Measurements from ENCODE around the gene TDRD6.

Gene TDRD6

DNA sequence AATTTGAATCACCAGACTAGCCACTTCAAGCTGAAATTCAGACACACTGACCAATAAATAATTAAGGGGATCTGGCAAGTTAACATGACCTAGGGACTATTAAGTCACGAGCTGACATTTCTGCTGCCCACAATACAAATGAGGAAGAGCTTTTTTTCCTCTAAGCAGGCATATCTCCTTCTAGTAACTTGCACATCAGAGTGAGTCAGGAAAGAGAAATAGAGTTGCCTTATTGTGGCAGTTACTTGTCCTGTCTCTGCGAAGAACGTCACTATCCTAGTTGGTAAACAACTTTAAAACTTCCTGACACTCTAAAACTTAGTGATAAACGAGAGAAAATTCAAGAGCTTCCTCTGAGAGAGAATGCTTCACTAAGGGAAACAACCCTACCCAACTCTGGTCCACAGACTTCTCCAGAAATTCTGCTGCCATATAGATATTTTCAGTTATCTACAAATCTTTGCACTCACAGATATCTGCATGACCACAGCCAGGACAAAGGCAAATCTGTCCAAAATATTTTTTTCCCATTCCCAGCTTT, 43.3 kb downstream of the TDRD6 start:
- Histone ChIP-seq H3K4me3 (ENCODE audit: low read length, poor library complexity, severe bottlenecking) (no peak overlapping the region), H2AFZ (ENCODE audit: low read length) (no peak overlapping the region), H3K9me2 (replicated peaks; ENCODE audit: low read depth, low read length) (no peaks in the 10 kb centered on the region), H3K79me2 (ENCODE audit: insufficient read depth, low read length) (no peaks in the 10 kb centered on the region), H3K27me3 (ENCODE audit: insufficient read depth, low read length, poor library complexity, severe bottlenecking) (no peaks in the 10 kb centered on the region), H3F3A (ENCODE audit: low read depth) (no peaks in the 10 kb centered on the region), H3K36me3 (ENCODE audit: insufficient read depth, low read length) (no peaks in the 10 kb centered on the region), H3K9ac (ENCODE audit: low read depth, low read length, poor library complexity, severe bottlenecking) (no peak overlapping the region), H3K4me1 (ENCODE audit: insufficient read depth, low read length, poor library complexity, severe bottlenecking) (no peaks in the 10 kb centered on the region), H4K20me1 (ENCODE audit: insufficient read depth, low read length, poor library complexity, severe bottlenecking) (no peaks in the 10 kb centered on the region), H3K4me2 (ENCODE audit: low read depth, low read length, poor library complexity, severe bottlenecking) (no peak overlapping the region), H3K9me3 (ENCODE audit: insufficient read depth, low read depth, low read length) (no peaks in the 10 kb centered on the region)
- TF ChIP-seq, protein P1, sequence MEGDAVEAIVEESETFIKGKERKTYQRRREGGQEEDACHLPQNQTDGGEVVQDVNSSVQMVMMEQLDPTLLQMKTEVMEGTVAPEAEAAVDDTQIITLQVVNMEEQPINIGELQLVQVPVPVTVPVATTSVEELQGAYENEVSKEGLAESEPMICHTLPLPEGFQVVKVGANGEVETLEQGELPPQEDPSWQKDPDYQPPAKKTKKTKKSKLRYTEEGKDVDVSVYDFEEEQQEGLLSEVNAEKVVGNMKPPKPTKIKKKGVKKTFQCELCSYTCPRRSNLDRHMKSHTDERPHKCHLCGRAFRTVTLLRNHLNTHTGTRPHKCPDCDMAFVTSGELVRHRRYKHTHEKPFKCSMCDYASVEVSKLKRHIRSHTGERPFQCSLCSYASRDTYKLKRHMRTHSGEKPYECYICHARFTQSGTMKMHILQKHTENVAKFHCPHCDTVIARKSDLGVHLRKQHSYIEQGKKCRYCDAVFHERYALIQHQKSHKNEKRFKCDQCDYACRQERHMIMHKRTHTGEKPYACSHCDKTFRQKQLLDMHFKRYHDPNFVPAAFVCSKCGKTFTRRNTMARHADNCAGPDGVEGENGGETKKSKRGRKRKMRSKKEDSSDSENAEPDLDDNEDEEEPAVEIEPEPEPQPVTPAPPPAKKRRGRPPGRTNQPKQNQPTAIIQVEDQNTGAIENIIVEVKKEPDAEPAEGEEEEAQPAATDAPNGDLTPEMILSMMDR (conservative IDR thresholded peaks at IDR 0.05; ENCODE audit: low read length) = no peak
- TF ChIP-seq EZH2phosphoT487 (IDR thresholded peaks at IDR 0.05; ENCODE audit: borderline replicate concordance) = no peak

DNA sequence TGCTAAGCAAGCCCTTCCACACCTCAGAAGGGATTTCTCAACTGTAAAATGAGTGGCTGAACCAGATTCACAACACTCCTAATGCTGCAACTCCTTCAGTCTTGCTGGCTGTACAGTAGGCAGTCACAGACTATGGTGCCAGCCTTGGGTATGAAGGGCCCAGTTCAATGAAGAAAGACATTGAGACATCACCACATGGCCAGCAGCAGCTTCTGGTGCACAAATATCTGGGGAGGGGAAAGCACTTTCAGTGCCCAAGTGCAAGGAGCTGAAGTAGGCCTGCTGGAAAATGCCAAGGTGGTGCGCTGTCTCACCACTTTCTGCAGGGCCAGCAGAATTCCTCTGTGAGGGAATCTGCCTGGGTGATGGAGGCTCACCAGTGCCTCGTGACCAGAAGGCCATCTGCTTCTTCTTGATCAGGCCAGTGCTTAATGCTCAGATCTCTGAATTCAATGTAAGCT, 45.7 kb downstream of the TDRD6 start:
- no peaks in the 10 kb centered on the region for H3K79me2 ChIP-seq (ENCODE audit: insufficient read depth, low read length)
- no peaks in the 10 kb centered on the region for H3F3A ChIP-seq (ENCODE audit: low read depth)
- H3K4me2 ChIP-seq (ENCODE audit: low read depth, low read length, poor library complexity, severe bottlenecking) = no peak overlapping the region
- no peaks in the 10 kb centered on the region for H3K27me3 ChIP-seq (ENCODE audit: insufficient read depth, low read length, poor library complexity, severe bottlenecking)
- H4K20me1 ChIP-seq (ENCODE audit: insufficient read depth, low read length, poor library complexity, severe bottlenecking) = no peaks in the 10 kb centered on the region
- no peak overlapping the region for H3K9ac ChIP-seq (ENCODE audit: low read depth, low read length, poor library complexity, severe bottlenecking)
- H2AFZ ChIP-seq (ENCODE audit: low read length) = no peak overlapping the region
- TF ChIP-seq EZH2phosphoT487 (IDR thresholded peaks at IDR 0.05; ENCODE audit: borderline replicate concordance) = no peak
- TF ChIP-seq, protein P1 (conservative IDR thresholded peaks at IDR 0.05; ENCODE audit: low read length) = no peak
- no peaks in the 10 kb centered on the region for H3K9me3 ChIP-seq (ENCODE audit: insufficient read depth, low read depth, low read length)
- no peaks in the 10 kb centered on the region for H3K4me1 ChIP-seq (ENCODE audit: insufficient read depth, low read length, poor library complexity, severe bottlenecking)
- H3K9me2 ChIP-seq (replicated peaks; ENCODE audit: low read depth, low read length) = no peaks in the 10 kb centered on the region
- H3K4me3 ChIP-seq (ENCODE audit: low read length, poor library complexity, severe bottlenecking) = no peak overlapping the region
- no peaks in the 10 kb centered on the region for H3K36me3 ChIP-seq (ENCODE audit: insufficient read depth, low read length)

DNA sequence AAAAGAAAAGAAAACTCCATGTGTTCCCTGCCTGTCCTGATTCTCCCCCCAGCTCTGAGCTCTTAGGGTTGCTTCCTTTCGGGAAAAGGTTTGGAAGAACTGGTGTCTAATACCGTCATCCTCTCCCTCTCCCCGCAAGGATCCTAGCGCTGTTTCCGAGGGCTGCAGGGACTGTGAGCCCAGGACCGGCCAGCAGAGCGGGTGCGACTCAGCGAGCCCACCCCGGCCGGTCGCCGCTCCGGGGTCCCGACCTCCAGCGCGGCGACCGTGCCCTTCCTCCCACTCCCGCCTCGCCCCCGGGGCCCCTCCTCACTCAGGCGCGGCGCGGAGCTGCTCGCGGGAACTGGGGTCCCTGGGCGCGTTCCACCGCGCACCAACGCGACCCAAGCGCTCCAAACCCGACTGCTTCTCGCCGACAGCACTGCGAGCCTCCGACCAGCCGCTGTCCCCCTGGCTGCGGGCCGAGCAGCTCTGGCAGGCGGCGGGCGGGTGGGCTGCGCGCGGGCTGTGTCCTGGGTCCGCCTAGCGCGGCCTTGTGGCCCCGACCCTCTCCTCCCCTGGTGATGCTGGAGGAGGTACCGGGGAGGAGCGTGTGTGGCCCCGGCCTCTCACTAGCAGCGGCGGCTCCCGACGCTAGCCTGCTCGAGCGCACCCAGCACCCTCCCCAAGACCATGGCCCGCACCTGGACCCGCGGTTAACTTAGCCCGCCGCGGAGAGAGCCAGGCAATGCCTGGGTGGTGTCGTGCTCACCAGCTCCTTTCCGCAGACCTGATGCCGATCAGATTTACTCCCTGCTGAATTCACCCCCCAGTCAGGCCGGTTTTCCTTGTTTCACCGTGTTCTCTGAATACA, 47.4 kb downstream of the TDRD6 start, which contains the start of gene PLA2G7:
Gene PLA2G7, minus strand, starts transcription at position 509 of the 853 bp plus-strand sequence. CDS start 12,484 bp downstream, outside the sequence.
- no peak within 1 kb of the TSS for H3K4me3 ChIP-seq (ENCODE audit: low read length, poor library complexity, severe bottlenecking)

More for the DNA sequence above, 47.4 kb downstream of the TDRD6 start, which contains the start of gene PLA2G7:
- Histone ChIP-seq H3K79me2 (ENCODE audit: insufficient read depth, low read length) (no peaks in the 10 kb centered on the region), H4K20me1 (ENCODE audit: insufficient read depth, low read length, poor library complexity, severe bottlenecking) (no peaks in the 10 kb centered on the region), H3K4me1 (ENCODE audit: insufficient read depth, low read length, poor library complexity, severe bottlenecking) (no peaks in the 10 kb centered on the region), H3K4me2 (ENCODE audit: low read depth, low read length, poor library complexity, severe bottlenecking) (no peak within 1 kb of the TSS), H3K27me3 (ENCODE audit: insufficient read depth, low read length, poor library complexity, severe bottlenecking) (no peaks in the 10 kb centered on the region), H3F3A (ENCODE audit: low read depth) (no peaks in the 10 kb centered on the region), H3K36me3 (ENCODE audit: insufficient read depth, low read length) (no peaks in the 10 kb centered on the region), H2AFZ (ENCODE audit: low read length) (no peak within 1 kb of the TSS), H3K9me2 (replicated peaks; ENCODE audit: low read depth, low read length) (no peaks in the 10 kb centered on the region), H3K9ac (ENCODE audit: low read depth, low read length, poor library complexity, severe bottlenecking) (no peak within 1 kb of the TSS), H3K9me3 (ENCODE audit: insufficient read depth, low read depth, low read length) (no peaks in the 10 kb centered on the region)
- TF ChIP-seq EZH2phosphoT487 (IDR thresholded peaks at IDR 0.05; ENCODE audit: borderline replicate concordance) = no peak
- TF ChIP-seq, protein P1 (conservative IDR thresholded peaks at IDR 0.05; ENCODE audit: low read length) = no peak
